ES-I3 (cell line): Measurements from ENCODE around the gene METTL23.
"Not testable (repeated sequence)": the region's sequence is repeated elsewhere in the genome, so short reads cannot be mapped to it uniquely, and the experiment has no call there.

Experiments used
- H3K36me3 ChIP-seq: 2 replicates; pipeline ENCODE4 v1.6.1; 2013; ENCODE audit warnings: mild to moderate bottlenecking, low read length, control low read depth, moderate library complexity; ENCODE audit not compliant: insufficient read depth
- H3K4me1 ChIP-seq: 2 replicates; pipeline ENCODE4 v1.6.1; 2013; ENCODE audit warnings: mild to moderate bottlenecking, control low read depth, low read length; ENCODE audit not compliant: insufficient read depth
- H3K9ac ChIP-seq: 2 replicates; pipeline ENCODE4 v1.6.1; 2013; ENCODE audit warnings: low read depth, mild to moderate bottlenecking, low read length, moderate library complexity
- H3K9me3 ChIP-seq: 2 replicates; pipeline ENCODE4 v1.6.1; 2013; ENCODE audit warnings: mild to moderate bottlenecking, low read length, moderate library complexity; ENCODE audit not compliant: control insufficient read depth, insufficient read depth

Gene METTL23

GRCh38 chr17:76687298-76688164, 39.1 kb upstream of the METTL23 start:
- Histone ChIP-seq H3K36me3 (no peaks in the 10 kb centered on the region), H3K4me1 (peaks cover 8% of the 10 kb centered on the region), H3K9ac (no peak overlapping the region), H3K9me3 (no peaks in the 10 kb centered on the region)

DNA sequence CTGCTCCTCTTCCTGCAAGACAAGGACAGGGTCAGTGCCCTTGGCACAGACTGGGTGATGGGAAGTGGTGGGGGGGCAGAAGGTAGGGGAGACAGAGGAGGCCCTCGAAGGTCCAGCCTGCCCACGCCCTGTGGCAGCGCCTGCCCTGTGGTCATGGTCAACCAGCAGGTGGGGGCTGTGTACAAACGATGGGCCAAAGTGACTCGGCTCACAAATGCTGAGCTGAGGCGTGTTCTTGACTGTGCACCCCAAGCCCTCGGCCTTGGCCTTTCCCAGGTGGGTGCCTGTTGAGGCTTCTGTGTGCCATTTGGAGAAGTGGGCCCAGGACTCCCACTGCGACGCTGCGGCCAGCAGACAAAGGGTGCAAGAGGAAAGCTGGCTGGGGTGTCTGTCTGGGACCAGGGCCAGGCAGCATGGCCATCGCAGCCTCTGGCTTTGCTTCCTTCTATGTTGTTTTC, 38.4 kb upstream of the METTL23 start:
- no peaks in the 10 kb centered on the region for H3K36me3 ChIP-seq
- no peak overlapping the region for H3K9ac ChIP-seq
- no peaks in the 10 kb centered on the region for H3K9me3 ChIP-seq
- peaks cover 5% of the 10 kb centered on the region for H3K4me1 ChIP-seq

DNA sequence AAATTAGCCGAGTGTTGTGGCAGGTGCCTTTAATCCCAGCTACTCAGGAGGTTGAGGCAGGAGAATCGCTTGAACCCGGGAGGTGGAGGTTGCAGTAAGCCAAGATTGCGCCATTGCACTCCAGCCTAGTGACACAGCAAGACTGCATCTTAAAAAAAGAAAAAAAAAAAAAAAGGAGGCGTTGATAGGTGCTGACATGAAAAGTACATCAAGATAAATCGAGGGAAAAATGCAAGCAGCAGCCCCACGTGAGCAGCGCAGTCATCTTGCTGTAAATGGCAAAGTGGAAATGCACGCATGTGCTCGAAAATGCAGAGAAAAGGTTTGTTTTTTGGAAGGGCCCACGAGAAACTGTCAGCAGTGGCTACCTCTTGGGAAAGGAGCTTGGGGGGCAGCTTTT, 36.8 kb upstream of the METTL23 start:
- no peak overlapping the region for H3K9ac ChIP-seq
- no peaks in the 10 kb centered on the region; the same call in 1 of the 2 replicates for H3K4me1 ChIP-seq
- H3K9me3 ChIP-seq = no peaks in the 10 kb centered on the region
- no peaks in the 10 kb centered on the region for H3K36me3 ChIP-seq

DNA sequence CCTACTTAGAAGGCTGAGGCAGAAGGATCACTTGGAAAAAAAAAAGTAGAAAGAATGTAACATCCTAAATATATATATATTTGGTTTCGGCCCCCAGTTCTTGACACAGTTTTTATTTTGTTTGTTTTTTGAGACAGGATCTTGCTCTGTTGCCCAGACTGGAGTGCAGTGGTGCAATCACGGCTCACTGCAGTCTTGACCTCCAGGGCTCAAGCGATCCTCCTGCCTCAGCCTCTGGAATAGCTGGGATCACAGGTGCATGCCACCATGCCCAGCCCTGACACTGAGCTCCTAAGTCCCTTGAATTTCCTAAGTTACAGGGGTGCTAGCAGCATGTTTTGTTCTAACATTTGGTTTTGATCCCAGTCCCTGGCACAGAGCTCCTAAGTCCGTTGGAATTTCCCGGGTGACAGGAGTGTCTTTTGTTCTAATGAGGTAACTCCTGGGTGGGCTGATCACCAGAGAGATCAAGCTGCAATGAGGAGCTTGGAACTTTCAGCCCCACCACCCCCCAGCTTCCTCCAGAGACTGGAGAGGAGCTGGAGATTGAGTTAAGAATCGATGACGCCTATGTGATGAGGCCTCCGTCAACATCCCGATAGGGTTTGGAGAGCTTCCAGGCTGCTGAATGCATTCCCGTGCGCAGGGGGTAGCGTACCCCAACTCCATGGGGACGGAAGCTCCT, 35.9 kb upstream of the METTL23 start:
- H3K9me3 ChIP-seq = no peaks in the 10 kb centered on the region
- no peak overlapping the region for H3K9ac ChIP-seq
- H3K4me1 ChIP-seq = no peaks in the 10 kb centered on the region; the same call in 1 of the 2 replicates
- H3K36me3 ChIP-seq = no peaks in the 10 kb centered on the region

GRCh38 chr17:76691379-76692191, 35.1 kb upstream of the METTL23 start:
- no peaks in the 10 kb centered on the region for H3K36me3 ChIP-seq
- no peak overlapping the region for H3K9ac ChIP-seq
- H3K4me1 ChIP-seq = no peaks in the 10 kb centered on the region; the same call in 1 of the 2 replicates
- H3K9me3 ChIP-seq = no peaks in the 10 kb centered on the region

DNA sequence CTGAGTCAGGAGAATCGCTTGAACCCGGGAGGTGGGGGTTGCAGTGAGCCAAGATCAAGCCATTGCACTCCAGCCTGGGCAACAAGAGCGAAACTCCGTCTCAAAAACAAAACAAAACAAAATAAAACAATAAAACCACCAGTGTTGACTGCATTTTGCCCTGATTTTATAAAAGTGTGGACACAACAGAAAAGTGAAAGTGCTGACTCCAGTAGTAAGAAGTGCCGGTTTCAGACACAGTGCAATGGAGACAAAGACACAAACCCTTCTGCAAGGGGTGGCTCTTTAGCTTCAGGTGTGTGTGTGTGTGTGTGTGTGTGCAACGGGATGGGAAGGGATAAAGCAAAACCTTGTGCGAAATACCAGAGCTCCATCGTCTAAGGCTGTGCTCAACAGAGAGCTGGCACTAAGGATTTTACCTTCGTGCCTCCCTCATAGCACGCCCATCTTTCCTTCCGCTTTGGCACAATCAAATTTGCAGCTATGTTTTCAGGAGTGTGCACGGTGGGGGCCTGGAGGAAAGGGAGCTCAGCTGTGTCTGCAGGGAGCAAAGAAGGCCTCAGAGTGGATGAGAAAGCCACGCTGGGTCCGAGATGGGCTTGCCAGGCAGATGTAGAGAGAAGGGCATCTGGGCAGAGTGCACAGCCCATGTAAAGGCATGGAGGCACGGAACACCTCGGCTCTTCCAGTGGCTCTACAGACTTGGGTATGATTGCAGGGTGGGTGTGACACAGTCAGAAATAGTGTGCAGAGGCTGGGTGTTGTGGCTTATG, 31.4 kb upstream of the METTL23 start:
- no peak overlapping the region for H3K9ac ChIP-seq
- H3K36me3 ChIP-seq = no peaks in the 10 kb centered on the region
- peaks cover 12% of the 10 kb centered on the region; the same call in 1 of the 2 replicates for H3K4me1 ChIP-seq
- no peaks in the 10 kb centered on the region for H3K9me3 ChIP-seq

GRCh38 chr17:76696763-76697701, 29.6 kb upstream of the METTL23 start:
- Histone ChIP-seq H3K9ac (no peak overlapping the region), H3K36me3 (no peaks in the 10 kb centered on the region), H3K9me3 (no peaks in the 10 kb centered on the region), H3K4me1 (peaks cover 30% of the 10 kb centered on the region; the same call in 1 of the 2 replicates)

DNA sequence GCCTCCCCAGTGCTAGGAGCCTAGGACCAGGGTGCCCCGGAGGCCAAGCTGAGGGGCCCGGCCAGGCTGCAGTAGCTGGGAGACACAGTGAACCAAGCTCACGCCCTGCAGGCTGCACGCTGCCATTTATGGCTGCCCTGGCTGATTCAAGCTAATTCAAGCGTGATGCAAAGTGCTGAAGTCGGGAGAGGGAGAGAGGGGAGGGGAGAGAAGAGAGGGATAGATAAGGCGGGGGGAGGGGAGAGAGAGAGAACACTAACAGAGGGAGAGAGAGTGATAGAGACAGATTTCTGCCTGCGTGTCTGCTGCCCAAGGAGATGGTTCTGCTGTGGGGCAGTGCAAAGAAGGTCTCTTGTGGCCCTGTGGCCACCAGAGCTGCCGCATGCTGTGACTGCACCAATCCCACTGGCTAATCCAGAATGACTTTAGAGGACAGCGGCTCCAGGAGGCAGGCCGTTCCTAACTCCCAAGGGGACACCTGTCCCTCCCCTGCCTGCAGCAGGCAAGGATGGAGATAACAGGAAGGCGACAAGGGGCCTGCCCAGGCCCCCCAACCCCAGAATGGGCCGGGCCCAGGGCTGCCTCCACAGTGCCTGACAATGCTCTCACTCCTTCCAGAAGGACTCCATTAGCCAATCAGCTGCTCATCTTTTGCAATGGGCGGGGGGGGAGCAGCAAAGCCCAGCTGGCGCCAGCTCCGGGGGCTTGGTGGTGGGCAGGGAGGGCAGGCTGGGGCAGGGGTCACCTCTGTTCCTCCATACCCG, 28.8 kb upstream of the METTL23 start:
- Histone ChIP-seq H3K9ac (no peak overlapping the region), H3K4me1 (peaks cover 30% of the 10 kb centered on the region; the same call in 1 of the 2 replicates), H3K9me3 (no peaks in the 10 kb centered on the region), H3K36me3 (no peaks in the 10 kb centered on the region)

DNA sequence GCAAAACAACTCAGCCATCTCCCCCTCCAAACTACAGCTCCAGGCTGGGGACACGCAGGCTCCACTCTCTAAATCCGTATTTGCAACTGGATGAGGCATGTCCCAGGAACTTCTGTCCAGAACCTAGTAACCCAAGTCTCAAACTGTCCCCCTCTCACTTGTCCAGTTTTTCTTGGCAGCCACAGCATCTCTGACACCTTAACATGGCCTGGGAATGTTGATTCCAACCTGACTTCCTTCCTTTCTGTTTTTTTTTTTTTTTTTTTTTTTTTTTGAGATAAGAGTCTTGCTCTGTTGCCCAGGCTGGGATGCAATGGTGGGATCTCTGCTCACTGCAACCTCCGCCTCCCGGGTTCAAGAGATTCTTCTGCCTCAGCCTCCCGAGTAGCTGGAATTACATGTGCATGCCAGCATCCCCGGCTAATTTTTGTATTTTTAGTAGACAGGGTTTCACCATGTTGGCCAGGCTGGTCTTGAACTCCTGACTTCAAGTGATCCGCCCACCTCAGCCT, 28.1 kb upstream of the METTL23 start:
- H3K9me3 ChIP-seq, H3K36me3 ChIP-seq, H3K9ac ChIP-seq: not testable (repeated sequence)
- peaks cover 30% of the 10 kb centered on the region; the same call in 1 of the 2 replicates for H3K4me1 ChIP-seq

DNA sequence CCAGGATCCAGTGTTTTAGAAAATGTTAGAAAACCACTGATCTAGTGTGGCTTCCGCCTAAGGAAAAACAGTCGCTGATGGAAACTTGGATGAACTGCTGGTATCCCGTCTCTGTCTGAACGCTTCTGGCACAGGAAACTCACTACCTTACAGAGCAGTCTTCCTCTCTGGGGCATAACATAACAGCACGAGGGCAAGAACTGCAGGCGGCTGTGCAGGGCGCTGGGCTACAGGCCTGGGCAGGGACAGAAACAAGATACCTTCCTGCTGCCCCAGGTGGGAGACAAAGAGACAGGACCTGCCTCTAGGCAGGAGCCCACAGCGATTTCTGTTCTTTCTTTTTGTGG, 26.4 kb upstream of the METTL23 start:
- peaks cover 30% of the 10 kb centered on the region; the same call in 1 of the 2 replicates for H3K4me1 ChIP-seq
- no peaks in the 10 kb centered on the region for H3K36me3 ChIP-seq
- no peak overlapping the region for H3K9ac ChIP-seq
- H3K9me3 ChIP-seq = no peaks in the 10 kb centered on the region

- peak overlapping the region; percentile 11; the same call in 1 of the 2 replicates for H3K9ac ChIP-seq
- H3K36me3 ChIP-seq = no peaks in the 10 kb centered on the region
- H3K9me3 ChIP-seq = no peaks in the 10 kb centered on the region
- peaks cover 30% of the 10 kb centered on the region; the same call in 1 of the 2 replicates for H3K4me1 ChIP-seq
These were observed 25.8 kb upstream of the METTL23 start for GRCh38 chr17:76700617-76701470.
